GM19328 (cell line): ENCODE data around the gene NPHP1.
"Not testable (repeated sequence)": the region's sequence is repeated elsewhere in the genome, so short reads cannot be mapped to it uniquely, and the experiment has no call there.

ENCODE experiments used
- ATAC-seq: cut with Tn5 transposase; IDR thresholded peaks from one replicate; pipeline ENCODE4 v1.9.1; 2021; ENCODE audit warnings: mild to moderate bottlenecking, moderate library complexity; ENCODE audit not compliant: unreplicated experiment

The NPHP1 gene

DNA sequence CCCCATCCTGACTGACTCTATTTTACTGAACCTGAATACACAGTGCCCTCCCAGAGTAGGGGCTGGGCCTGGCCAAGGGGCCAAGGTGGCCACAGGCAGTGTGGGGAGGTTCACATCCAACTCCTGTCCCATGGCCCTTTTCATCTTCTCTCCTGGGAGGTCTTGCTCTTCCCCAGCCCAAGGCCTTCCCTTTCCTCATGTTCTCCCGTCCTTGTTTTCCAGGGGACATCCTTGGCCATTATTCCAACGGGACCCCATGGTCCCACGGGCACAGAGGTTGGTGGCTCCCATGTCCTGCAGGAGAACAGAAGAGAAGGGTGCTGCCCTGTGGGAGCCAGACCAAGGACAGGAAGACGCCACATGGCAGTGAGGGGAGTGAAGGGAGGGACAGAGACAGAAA, 99.6 kb downstream of the NPHP1 start:
- ATAC-seq = no peak

DNA sequence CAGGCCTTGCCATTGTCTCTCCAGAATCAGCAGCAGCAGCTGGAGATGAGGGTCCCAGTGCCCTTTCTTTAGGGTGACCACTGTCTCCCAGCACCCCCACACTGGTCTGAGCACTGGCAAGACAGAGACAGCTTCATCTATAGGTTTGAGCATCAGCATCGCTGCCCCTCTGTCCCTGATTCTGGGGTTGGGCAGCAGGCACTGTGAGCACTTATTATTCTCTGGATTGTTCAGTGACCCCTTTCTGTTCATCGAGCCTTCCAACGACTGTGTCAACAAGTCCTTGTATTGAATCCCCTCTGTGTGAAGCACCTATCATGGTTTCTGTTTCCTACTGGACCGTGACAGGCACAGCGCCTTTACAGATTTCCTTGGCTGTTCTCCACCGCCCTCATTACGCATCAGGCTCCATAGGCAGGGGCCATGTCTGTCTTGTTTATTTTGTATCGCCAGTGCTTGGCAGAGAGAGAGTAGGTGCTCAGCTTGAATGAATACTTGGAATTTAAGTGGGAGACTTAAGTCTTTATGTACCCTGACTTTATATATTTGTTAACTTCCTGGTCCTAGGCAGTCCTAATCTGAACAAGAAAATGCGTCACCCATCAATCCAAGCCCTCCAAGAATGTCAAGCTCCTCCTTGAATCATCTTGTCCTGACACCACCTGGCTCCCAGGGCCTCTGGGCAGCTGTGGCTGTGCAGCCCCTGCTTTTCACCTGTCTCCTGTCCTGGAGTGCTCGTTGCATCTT, 100.6 kb downstream of the NPHP1 start:
- ATAC-seq = no peak

DNA sequence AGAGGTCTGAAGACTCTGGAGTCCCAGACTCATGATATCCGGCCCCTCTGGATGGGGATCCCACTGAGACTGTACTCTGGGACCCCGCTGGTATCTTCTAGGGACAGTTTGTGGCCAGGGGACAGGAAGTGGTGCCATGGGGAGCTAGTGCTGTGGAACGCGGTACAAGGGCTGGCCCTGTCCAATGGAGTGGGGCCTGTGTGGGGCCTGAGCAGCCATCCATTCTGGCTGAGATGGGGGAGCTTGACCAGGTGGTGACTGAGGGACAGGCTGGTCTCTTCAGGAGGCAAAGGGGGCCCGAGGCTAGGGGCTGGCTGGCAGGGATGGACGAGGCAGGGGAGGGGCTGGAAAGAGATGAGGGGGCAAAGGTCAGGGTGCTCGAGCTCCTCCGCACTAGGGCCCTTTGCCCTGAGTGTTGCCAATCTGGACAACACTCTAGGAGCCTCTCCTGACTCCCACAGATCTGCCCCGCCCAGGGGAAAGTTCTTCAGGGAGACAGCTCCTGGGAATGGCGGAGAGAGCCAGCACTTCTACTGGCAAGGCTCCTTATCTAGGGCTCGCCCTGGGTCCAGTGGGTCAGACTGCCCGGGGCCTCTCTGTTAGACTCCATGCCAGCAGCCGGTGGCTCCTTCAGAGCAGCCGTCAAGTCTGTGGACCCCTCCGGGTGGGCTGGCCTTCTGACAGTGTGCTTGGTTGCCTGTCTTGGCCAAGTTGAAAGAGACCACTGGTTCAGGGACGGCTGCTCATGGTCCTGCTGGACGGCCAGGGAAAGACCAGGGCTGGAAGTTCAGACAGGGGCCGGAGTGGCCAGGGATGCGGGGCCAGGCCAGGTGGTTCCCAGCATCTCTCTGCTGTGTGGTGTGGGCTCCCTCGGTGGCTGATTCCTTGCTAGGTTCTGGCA, 101.5 kb downstream of the NPHP1 start:
- no peak for ATAC-seq

DNA sequence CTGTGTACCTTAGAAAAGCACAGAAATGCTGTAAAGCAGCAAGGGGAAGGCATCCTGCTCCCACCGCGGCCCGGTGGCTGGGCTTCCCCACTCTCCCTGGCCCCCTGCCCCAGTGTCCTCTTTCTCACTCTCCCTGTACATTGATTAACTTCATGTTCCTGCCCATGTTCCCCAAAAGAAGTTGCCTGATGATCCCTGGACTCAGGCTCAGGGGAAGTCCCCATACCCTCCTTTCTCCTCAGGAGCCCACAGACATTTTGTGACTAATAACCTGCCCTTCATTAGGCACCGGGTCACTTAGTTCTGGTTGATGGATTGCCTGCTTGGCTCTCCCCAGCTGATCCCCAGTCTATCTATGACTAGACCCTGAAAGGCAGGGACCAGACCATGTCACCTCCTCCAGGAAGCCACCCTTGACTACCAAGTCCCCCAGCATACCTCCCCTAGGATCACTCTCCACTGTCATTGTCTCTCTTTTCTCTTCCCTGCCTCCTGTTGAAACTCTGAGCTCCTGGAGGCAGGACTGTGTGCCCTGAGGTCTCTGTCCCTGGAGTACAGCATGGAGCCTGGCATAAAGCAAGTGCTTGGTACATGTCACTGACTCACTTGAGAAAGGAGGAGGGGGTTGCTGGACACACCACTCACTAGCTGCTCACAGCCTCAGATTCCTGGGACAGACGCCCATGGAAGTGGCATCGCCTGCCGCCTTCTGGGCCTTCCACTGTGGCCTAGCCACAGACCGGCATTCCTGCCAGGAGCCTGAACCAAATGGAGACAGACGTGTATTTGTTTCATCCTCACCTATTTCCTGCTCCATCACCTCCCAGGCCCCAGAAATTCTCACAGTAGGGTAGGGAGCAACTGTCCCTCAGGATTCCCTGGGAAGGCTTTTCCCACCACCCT, 102.7 kb downstream of the NPHP1 start:
- ATAC-seq = no peak

DNA sequence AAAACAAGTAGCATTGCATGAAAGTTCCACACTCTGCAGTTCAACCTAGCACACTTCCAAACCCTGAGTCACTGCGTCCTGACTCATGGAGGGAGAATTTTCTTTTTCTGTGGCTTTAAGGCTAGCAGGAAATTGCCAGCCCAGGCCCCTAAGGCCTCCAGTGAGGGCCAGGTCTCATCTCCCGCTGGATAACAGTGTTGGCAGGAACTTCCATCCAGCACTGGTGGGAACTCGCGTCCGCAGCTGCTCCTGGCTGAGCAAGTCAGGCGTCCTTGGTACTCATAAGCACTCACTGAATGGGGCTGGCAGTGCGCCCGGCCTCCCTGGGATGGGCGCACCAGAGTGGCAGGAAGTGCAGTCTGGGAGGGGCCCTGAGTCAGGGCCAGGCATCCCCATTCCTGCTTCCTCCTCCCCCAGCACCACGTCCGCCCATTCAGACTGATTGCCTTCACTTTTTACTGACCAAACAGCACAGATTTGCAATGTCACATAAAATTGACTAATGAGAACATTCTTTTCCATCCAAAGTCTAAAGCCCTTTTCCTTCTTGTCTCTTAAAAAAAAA, 103.5 kb downstream of the NPHP1 start:
- ATAC-seq = no peak

DNA sequence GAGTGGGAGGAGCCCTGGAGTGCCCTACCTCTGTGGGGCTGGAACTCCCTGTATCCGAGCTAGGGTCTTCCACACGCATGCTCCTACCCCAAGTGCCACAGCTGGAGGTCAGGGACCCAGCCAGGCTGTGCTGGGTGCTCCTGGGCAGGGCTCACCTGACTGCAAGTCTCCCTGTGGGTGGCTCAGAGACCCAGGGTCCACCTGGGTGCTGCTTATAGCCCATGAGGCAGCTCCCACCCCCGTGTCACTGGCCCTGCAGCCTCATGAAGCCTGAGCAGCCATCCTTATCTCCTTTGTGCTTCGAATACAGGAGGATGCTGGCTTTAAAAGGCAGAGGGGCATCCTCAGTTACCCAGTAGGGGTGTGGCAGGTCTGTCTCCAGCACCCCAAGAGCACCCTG, 103.9 kb downstream of the NPHP1 start:
- not testable (repeated sequence) for ATAC-seq

DNA sequence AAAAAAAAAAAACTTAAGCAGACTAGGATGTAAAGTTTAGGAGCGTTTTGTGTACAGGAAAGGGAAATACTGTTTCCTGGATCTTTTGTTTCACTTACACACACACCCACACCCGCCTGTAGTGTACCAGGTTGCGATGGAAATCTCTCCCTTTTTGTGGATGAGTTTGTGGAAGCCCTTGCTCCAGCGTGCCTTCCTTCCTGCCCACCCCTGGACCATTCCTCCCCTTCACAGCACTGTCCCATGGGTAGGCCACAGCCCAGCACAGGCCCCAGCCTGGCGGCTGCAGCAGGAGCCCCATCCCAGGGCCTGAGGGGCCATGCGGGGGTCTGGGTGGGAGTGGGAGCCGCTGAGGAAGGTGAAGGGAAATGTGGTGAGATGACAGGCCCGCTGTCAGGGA, 104.3 kb downstream of the NPHP1 start:
- no peak for ATAC-seq

DNA sequence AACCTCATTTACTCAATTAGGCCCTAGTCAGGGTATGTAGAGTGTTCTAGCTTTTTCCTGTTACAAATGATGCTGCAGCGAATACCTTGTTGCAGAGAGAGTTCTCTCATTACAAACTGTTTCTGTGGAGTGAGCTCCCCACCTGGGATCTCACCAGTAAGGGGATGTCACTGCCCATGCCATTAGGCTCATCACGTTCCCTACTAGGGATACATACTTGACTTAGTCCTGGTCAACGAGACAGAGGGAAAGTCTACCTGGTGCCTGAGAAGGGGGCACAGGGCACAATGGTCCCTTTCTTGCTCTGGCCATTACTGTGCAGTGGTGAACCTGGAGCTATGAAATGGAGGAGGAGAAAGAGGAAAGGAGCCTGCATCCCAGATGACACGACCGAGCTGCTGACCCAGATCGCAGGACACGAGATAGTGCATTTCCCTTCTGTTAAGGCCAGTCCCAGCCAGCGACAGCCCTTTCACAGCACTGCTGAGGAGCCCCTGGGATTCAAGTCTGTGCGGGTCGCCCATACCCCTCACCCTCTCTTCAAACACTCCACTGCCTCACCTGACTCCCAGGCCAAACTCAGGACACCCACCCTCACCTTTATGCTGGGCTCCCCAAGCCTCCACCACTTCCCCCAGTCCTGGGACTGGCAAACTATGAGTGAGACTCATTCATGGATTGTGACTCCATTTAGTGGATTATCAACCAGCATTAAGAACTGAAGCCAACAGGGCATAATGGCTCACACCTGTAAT, 105.2 kb downstream of the NPHP1 start:
- ATAC-seq = no peak

DNA sequence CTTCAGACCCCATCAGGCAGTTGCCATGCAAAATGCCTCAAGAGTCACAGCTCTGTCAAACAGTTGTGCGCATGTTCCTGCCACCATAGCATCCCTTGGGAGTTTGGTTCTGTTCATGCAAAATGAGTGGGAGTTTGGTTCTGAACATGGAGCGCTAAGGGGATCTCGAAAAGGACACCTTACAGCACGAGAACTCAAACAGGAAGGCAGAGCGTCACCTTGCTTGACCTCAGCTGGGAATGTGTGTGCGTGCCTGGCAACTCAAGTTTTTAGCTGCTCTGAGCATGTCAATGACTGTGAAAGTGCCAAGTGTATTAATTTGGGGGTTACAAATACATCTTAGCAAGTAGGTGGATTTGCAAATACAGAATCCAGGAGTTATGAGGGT, 105.8 kb downstream of the NPHP1 start:
- no peak for ATAC-seq

DNA sequence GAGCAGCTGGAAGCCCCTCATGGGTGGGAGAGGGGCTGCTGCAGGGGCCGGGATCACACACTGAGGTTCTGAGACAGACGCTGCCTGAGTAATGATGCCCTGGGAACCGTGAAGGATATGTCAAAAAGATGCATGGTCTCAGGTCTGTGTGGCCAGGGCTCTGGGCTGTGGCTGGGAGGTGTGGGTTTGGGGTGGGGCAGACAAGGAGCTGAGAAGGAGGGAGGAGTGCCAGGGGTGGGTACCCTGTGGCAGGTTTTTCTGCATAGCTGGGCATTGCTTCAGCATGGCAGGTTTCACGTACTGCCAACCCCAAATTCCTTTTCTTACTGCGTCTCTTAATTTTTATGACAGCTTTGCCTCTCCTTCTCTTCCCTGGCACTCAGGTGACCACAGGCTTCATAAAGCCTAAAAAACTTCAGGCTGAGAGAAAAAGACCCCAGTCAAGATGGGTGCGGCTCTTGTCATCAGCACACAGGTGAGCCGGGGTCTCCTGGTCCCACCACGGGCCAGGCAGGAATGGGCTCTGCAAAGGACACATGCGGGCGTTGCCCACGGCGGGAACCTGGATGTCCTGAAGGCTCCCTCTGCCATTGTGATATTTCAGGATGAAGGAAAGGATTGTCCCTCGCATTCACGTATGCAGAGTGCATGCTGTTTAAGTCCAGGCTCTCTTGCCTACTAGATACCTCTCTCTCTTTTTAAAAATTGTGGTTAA, 107.2 kb downstream of the NPHP1 start:
- no peak for ATAC-seq

DNA sequence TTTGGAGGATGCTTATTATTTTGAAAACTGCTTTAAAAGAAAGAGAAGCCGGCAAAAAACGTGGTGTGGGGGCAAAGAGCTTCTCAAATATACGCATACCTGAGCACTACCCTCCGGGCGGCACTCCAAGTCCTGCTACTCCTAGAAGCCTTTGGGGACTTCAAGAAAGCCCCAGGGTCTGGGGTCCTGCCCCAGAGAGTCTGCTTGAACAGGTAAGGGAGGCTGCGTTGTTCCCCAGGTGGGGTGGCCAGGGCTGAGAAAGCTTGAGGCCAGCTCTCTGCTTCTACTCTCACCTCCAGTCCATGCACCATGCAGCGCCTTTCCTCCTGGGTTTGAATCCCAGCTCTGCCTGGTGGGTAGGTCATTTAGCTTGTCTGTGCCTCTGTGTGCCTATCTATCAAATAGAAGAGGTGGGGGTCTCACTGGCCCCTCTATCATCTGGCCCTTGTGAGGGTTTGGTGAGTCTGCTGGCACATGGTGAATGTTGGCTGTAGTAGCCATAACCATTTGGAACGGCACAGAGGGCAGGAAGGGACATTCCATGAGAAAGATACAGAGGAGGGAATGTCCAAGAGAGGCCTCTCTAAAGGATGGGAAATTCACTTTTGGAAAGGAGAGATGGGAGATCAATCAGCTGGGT, 108.7 kb downstream of the NPHP1 start:
- ATAC-seq = no peak

DNA sequence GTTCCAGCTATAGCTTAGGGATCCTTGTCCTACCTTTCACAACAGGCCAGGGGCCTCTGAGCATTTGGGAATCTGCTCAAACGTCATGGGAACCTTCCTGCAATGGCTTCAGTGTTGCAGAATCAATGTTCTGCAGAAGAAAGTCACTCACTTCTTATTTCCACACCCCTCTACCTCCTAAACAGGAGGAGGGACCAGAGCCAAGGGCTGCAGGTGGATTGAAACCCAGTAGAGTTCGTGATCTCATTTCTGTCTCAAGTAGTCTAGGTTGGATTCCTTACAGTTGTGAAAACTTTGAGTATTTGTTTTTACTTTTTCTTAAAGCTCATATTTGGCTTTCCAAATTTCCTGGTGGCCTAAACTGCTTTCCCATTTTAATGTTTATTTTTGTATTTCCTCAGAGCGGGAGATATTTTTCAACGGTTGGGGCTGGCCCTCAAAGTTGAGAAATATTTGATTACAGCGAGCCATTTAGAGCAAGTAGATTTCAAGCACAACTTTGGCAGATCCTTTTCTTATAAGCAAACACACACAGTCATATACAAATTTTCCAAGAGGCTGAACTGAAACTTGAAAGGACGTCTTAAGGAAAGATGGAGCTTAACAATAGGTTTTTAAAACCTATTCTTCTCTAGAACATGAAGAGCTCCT, 109.8 kb downstream of the NPHP1 start:
- ATAC-seq = not testable (repeated sequence)

DNA sequence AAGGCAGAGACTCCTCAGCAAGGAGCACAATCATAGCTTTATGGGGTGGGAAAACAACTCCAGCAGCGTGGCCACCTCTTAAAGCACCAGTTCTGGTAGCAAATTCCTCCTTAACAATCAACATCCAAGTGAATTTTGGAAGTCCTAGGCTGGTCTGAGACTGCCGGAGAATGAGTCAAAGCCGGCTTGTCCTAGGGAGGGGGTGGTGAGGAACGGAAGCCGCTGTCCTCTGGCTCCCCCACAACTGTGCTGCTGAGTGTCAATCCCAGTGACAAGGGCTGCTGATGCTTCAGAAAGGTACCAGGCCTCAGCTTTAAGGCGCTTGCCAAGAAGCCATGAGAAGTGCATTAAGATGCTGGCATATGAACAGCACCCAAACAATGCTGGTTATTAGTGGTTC, 110.9 kb downstream of the NPHP1 start:
- not testable (repeated sequence) for ATAC-seq

DNA sequence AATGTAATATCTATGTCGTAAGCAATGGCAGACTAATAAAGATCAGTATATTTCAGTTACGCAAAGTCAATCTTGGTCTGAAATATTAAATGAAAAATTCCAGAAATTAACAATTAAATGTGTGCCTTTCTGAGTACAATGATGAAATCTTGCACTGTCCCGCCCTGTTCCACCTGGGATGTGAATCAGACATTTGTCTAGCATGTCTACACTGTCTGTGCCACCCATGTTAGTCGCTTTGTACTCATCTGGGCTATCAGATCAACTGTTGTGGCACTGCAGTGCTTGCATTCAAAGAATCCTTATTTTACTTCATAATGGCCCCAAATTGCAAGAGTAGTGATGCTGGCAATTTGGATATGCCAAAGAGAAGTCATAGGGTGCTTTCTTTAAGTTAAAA, 114.6 kb downstream of the NPHP1 start:
- not testable (repeated sequence) for ATAC-seq

DNA sequence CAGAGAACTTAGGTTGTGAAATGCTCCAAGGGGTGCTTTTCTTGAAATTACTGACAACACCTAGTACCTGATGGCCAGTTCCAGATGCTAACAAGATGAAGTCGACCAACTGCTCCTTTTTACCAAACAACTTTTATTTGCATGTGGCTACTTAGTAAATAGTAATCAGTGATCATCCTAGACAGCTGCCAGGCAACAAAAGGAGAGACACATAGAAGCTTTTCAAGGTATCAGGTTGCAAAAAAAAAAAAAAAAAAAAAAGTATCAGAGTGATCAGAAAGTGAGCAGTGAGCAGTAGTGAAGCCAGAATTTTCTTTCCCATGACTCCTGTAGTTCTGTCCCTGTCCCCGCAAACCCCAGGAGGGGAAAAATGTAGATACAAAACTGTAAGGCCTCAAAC, 121.1 kb downstream of the NPHP1 start:
- not testable (repeated sequence) for ATAC-seq

DNA sequence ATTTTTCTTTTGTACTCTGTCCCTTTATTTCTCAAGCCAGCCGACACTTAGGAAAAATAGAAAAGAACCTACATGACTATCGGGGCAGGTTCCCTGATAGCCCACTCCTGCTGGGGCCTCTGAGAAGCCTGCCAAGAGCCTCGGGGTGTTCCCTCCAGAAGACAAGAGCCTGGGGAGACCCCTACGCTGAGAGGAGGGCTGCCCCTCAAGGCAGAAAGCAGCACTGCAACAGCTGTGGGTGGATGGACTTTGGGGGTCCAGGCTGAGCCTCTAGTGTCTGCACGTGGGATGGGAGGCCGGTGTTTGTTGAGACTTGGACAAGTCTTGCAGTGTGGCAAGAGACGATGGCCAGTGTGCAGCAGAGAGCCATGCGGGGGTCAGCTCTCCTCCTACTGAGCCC, 121.7 kb downstream of the NPHP1 start:
- ATAC-seq = not testable (repeated sequence)

DNA sequence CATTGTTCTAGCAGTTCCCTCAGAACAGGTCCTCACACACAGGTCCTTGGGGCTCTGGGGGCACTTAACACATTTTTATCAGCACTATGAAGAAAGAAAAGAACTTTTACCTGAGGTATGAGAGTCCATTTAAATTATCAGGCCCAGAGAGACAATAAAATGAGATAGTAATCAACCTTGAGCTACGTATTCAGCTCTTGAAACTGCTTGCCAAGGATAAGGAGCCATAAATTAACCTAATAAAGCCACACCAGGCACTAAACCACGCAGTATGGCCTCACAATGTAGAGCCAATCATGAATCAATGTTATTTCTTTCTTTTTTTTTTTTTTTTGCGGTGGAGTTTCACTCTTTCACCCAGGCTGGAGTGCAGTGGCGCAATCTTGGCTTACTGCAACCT, 126.7 kb downstream of the NPHP1 start:
- ATAC-seq = not testable (repeated sequence)

DNA sequence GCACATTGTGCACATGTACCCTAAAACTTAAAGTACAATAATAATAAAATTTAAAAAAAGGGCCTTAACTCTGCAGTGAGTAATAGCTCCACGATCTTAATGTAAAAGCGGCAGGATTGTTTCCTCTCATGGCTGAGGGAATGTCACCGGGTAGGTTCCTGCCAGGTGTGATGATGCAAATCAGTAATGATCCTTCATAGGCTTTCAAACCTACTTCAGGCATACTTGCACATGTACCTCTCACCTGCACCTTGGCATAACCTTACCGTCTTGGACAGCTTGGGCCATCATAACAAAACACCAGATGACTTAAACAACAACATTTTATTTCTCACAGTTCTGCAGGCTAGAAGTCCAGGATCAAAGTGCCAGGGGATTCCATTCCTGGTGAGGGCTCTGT, 128.9 kb downstream of the NPHP1 start:
- ATAC-seq = not testable (repeated sequence)
